AG04449 (cell line): ENCODE measurements around the gene TANGO2.

Experiments
- CTCF ChIA-PET: fragments of 350-600 bp; formaldehyde crosslinking; extraction: SDS; loops from one replicate; lab custom pipeline; 2021; ENCODE audit warnings: antibody characterized with exemption; lab: Yijun Ruan, JAX
- POLR2A ChIA-PET: fragments of 400-600, 350-600 bp; formaldehyde crosslinking; extraction: SDS; loops from one replicate; lab custom pipeline; 2020; ENCODE audit warnings: antibody characterized with exemption, inconsistent platforms; lab: Yijun Ruan, JAX
- DNase-seq: peaks from one replicate; pipeline ENCODE4 v3.0.0-alpha.2; 2010; ENCODE audit warnings: low read depth, low spot score
- H3K4me3 ChIP-seq: 2 replicates; pipeline ENCODE4 v1.5.1; 2011; ENCODE audit warnings: low read depth, mild to moderate bottlenecking, control low read depth, low read length
- CTCF ChIP-seq: IDR thresholded peaks from one replicate; pipeline ENCODE4 v1.5.1; 2011; ENCODE audit warnings: mild to moderate bottlenecking, moderate library complexity, low read length, control low read depth, inconsistent platforms; ENCODE audit not compliant: insufficient read depth; ENCODE audit errors: missing control alignments

The TANGO2 gene

GRCh38 chr22:20106205-20106848 lies 85.4 kb downstream of the TANGO2 start:
- ChIA-PET CTCF (interaction anchor here (0.7 kb wide), 1 partner anchor 138 kb away, joined by 3 read pairs; no protein-coding TSS in a partner anchor), POLR2A (no interaction called here)
- H3K4me3 ChIP-seq = no peak overlapping the region
- no peak for TF ChIP-seq CTCF
- no peak for DNase-seq

- DNase-seq = no peak
- POLR2A ChIA-PET = no interaction called here
- no peak for TF ChIP-seq CTCF
- CTCF ChIA-PET = interaction anchor here (0.7 kb wide), 1 partner anchor 138 kb away, joined by 3 read pairs; no protein-coding TSS in a partner anchor
- H3K4me3 ChIP-seq = no peak overlapping the region
Observed at GRCh38 chr22:20106849-20107237, 85.9 kb downstream of the TANGO2 start.

GRCh38 chr22:20107471-20107901 lies 86.6 kb downstream of the TANGO2 start:
- TF ChIP-seq CTCF = no peak
- CTCF ChIA-PET = no interaction called here
- POLR2A ChIA-PET = no interaction called here
- DNase-seq = no peak
- H3K4me3 ChIP-seq = no peak overlapping the region

GRCh38 chr22:20107951-20108756 lies 87.2 kb downstream of the TANGO2 start:
- TF ChIP-seq CTCF = no peak
- DNase-seq = no peak
- CTCF ChIA-PET = interaction anchor here (1.1 kb wide), 1 partner anchor 12 kb away, joined by 3 read pairs; no protein-coding TSS in a partner anchor
- POLR2A ChIA-PET = no interaction called here
- H3K4me3 ChIP-seq = no peak overlapping the region

GRCh38 chr22:20108757-20109230 lies 87.9 kb downstream of the TANGO2 start:
- POLR2A ChIA-PET = no interaction called here
- no peak overlapping the region for H3K4me3 ChIP-seq
- no peak for DNase-seq
- TF ChIP-seq CTCF = no peak
- CTCF ChIA-PET = interaction anchor here (1.1 kb wide), 1 partner anchor 11 kb away, joined by 3 read pairs; no protein-coding TSS in a partner anchor
